Measurements from ENCODE around the gene GUCY2D.

- TF ChIP-seq CTCF (IDR thresholded peaks at IDR 0.05), result no peak
- TF ChIP-seq POLR2A (IDR thresholded peaks at IDR 0.05), result no peak
Measured at GRCh38 chr17:8046306-8046928, 44.0 kb downstream of the GUCY2D start.
